Measurements from ENCODE around the gene C1orf198. TPM values are rescaled to one million over a fixed set of nuclear protein-coding genes. Genes with fewer than 3 reads are reported as not detected.

C1orf198 gene
- polyA plus RNA-seq, 2 of the 4 experiments (the other 2 are of a cell fraction): 12.0 to 20.4 TPM

- DNase-seq (ENCODE audit: low read depth in 1 of 2, low spot score in 1 of 2) (no peak), FAIRE-seq (no peak), ATAC-seq (no peak)
- TF ChIP-seq PHF8 (IDR thresholded peaks at IDR 0.05; ENCODE audit: borderline replicate concordance, low read depth) (no peak), GATA3 (IDR thresholded peaks at IDR 0.05; ENCODE audit: borderline replicate concordance) (no peak), ESRRA (IDR thresholded peaks at IDR 0.05; ENCODE audit: borderline replicate concordance, low read length) (no peak), HOXA7 (CRISPR knock-in tag; IDR thresholded peaks at IDR 0.05) (no peak)
- Histone ChIP-seq H3K4me3 (no peak overlapping the region), H3K9me3 (no peaks in the 10 kb centered on the region), H3K4me1 (no peaks in the 10 kb centered on the region), H3K27ac (no peak overlapping the region), H3K4me2 (no peak overlapping the region)
- POLR2A ChIA-PET: interaction anchor here (1.5 kb wide), 1 partner anchor 27 kb away, joined by 5 read pairs; the partner anchor contains the start of gene C1orf198
- CTCF ChIA-PET: interaction anchor here (1.5 kb wide), 1 partner anchor 10 kb away, joined by 4 read pairs; no protein-coding TSS in a partner anchor
- 72% methylated on average over 2 of the region's 2 CpGs for WGBS (ENCODE audit: missing lambda C conversion rate)
Measured at GRCh38 chr1:230895452-230895851, 27.1 kb upstream of the C1orf198 start.

DNA sequence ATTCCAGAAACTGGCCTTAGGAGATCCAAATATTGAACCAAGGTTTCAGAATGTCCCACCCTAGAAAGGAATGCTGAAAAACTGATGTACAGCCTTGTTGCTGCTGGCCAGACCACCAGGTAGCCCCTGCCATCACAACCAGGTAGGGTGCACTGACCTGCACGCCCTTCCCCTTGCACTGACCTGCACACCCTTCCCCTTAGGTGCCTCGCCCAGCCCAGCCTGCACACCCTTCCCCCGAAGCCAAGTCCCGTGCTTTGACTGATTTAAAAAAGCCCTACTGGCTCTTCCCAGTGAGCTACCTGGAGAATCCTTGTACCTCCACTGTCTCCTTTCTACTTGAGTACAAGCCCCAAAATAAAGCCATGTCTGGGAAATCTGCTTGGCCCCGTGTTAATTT, 26.3 kb upstream of the C1orf198 start:
- ATAC-seq (no peak), FAIRE-seq (no peak), DNase-seq (ENCODE audit: low read depth in 1 of 2, low spot score in 1 of 2) (no peak)
- TF ChIP-seq CBX8 (IDR thresholded peaks at IDR 0.05) (no peak), ESRRA (IDR thresholded peaks at IDR 0.05; ENCODE audit: borderline replicate concordance, low read length) (no peak), RAD21 (conservative IDR thresholded peaks at IDR 0.05 in 1 of 2, IDR thresholded peaks at IDR 0.05 in 1 of 2) (no peak), SREBF2 (IDR thresholded peaks at IDR 0.05) (no peak), HOXB5 (CRISPR knock-in tag; IDR thresholded peaks at IDR 0.05) (no peak), NPAS2 (CRISPR knock-in tag; IDR thresholded peaks at IDR 0.05; ENCODE audit: borderline replicate concordance) (no peak), USF2 (IDR thresholded peaks at IDR 0.05) (no peak), ZC3H11A (IDR thresholded peaks at IDR 0.05) (no peak), GATA3 (IDR thresholded peaks at IDR 0.05; ENCODE audit: borderline replicate concordance) (no peak), POLR2A (IDR thresholded peaks at IDR 0.05; ENCODE audit: low read length) (no peak), FOSL2 (IDR thresholded peaks at IDR 0.05) (no peak), FOSL2 (CRISPR knock-in tag; IDR thresholded peaks at IDR 0.05) (no peak), RCOR1 (IDR thresholded peaks at IDR 0.05; ENCODE audit: low read depth, low read length) (no peak), EHF (CRISPR knock-in tag; IDR thresholded peaks at IDR 0.05) (no peak), MAFK (IDR thresholded peaks at IDR 0.05; ENCODE audit: partially characterized antibody) (no peak), RARB (CRISPR knock-in tag; IDR thresholded peaks at IDR 0.05) (no peak), FOXS1 (CRISPR knock-in tag; IDR thresholded peaks at IDR 0.05) (no peak), TP53 (CRISPR knock-in tag; IDR thresholded peaks at IDR 0.05) (no peak), ELK1 (IDR thresholded peaks at IDR 0.05; ENCODE audit: low read depth, low read length) (no peak), HMGXB4 (CRISPR knock-in tag; IDR thresholded peaks at IDR 0.05; ENCODE audit: borderline replicate concordance) (no peak)
- POLR2A ChIA-PET: interaction anchor here (1.5 kb wide), 1 partner anchor 26 kb away, joined by 5 read pairs; the partner anchor contains the start of gene C1orf198
- CTCF ChIA-PET: interaction anchor here (1.5 kb wide), 1 partner anchor 11 kb away, joined by 4 read pairs; no protein-coding TSS in a partner anchor
- H3K9me3 ChIP-seq: no peaks in the 10 kb centered on the region
- no peaks in the 10 kb centered on the region for H3K4me1 ChIP-seq
- 57% methylated on average over 5 of the region's 5 CpGs for WGBS (ENCODE audit: missing lambda C conversion rate)
- no peak overlapping the region for H3K4me2 ChIP-seq
- H3K4me3 ChIP-seq: no peak overlapping the region
- H3K27ac ChIP-seq: no peak overlapping the region

- Histone ChIP-seq H3K9me3 (no peaks in the 10 kb centered on the region), H3K27ac (no peak overlapping the region), H3K4me2 (no peak overlapping the region), H3K4me1 (no peaks in the 10 kb centered on the region), H3K4me3 (no peak overlapping the region)
- 70% methylated on average over 6 of the region's 6 CpGs for WGBS (ENCODE audit: missing lambda C conversion rate)
- ATAC-seq (no peak), DNase-seq (ENCODE audit: low read depth in 1 of 2, low spot score in 1 of 2) (no peak), FAIRE-seq (no peak)
- TF ChIP-seq EHMT2 (IDR thresholded peaks at IDR 0.05; ENCODE audit: low read depth): no peak
- TF ChIP-seq POLR2A (IDR thresholded peaks at IDR 0.05; ENCODE audit: low read length): no peak
- no peak for TF ChIP-seq ZC3H11A (IDR thresholded peaks at IDR 0.05)
- TF ChIP-seq CBX8 (IDR thresholded peaks at IDR 0.05): no peak
- ChIA-PET CTCF (no interaction called here), POLR2A (no interaction called here)
Measured at GRCh38 chr1:230894032-230894431, 25.7 kb upstream of the C1orf198 start.
